Aorta (tissue), 5 donors: Measurements from ENCODE around the gene LSAMP. TPM values are rescaled to one million over a fixed set of nuclear protein-coding genes. Genes with fewer than 3 reads are reported as not detected.

Experiments used
- ATAC-seq: fragments of 200-7000 bp; cut with Tn5 transposase; one replicate; pipeline ENCODE4 v1.9.1; 2022; ENCODE audit warnings: moderate library complexity; ENCODE audit not compliant: low FRiP score
- DNase-seq, 2 donors: peaks; one replicate each; pipeline ENCODE4 v3.0.0-alpha.2; 2020
- H3K27ac ChIP-seq, 2 donors: one replicate each; pipeline ENCODE4 v1.5.1; 2013; ENCODE audit warnings: low read length in 2 of 2, mild to moderate bottlenecking in 2 of 2, moderate library complexity in 2 of 2, control low read depth in 1 of 2, inconsistent platforms in 1 of 2, low read depth in 1 of 2
- H3K27me3 ChIP-seq, 2 donors: one replicate each; pipeline ENCODE4 v1.6.1; 2013; ENCODE audit warnings: control low read depth in 1 of 2, low read length in 1 of 2, mild to moderate bottlenecking in 1 of 2, moderate library complexity in 1 of 2; ENCODE audit not compliant: insufficient read depth in 2 of 2, control insufficient read depth in 1 of 2
- H3K36me3 ChIP-seq, 2 donors: one replicate each; pipeline ENCODE4 v1.6.1; 2013; ENCODE audit warnings: control low read depth in 1 of 2, low read length in 1 of 2, mild to moderate bottlenecking in 1 of 2; ENCODE audit not compliant: insufficient read depth in 2 of 2, control insufficient read depth in 1 of 2
- H3K4me1 ChIP-seq, 2 donors: one replicate each; pipeline ENCODE4 v1.6.1; 2013; ENCODE audit warnings: low read length in 2 of 2, control low read depth in 1 of 2, mild to moderate bottlenecking in 1 of 2, moderate library complexity in 1 of 2; ENCODE audit not compliant: insufficient read depth in 2 of 2, control insufficient read depth in 1 of 2
- H3K4me3 ChIP-seq, 2 donors: one replicate each; pipeline ENCODE4 v1.5.1; 2013; ENCODE audit warnings: low read length in 2 of 2, control low read depth in 1 of 2, mild to moderate bottlenecking in 1 of 2
- H3K9me3 ChIP-seq: one replicate; pipeline ENCODE4 v1.6.1; 2013; ENCODE audit warnings: mild to moderate bottlenecking, low read length; ENCODE audit not compliant: control insufficient read depth
- WGBS, 2 donors: extraction: QIAGEN DNeasy Blood & Tissue Kit; methylation state at CpG; one replicate each; pipeline ENCODE4 v1.1.7; 2013; 5-methylcytosine and 5-hydroxymethylcytosine counted together
- intact Hi-C, 2 donors: fragments of 100-400 bp; cut with DNase I; formaldehyde crosslinking; loops; one replicate each; pipeline versions ENCODE4 v1.14.2 to v1.15.0; 2022
- polyA plus RNA-seq, 2 donors: library from polyadenylated mRNA; stranded (reverse); fragments of 200-250 nt; gene quantifications; one replicate each; pipeline ENCODE4 v1.2.3, GENCODE V29; 2013
- total RNA-seq, 2 donors: library from RNA; stranded (reverse); fragmentation: NEBNext Ultra II Directional; extraction: Animal tissue kit (Norgen Biotek cat#: 25700); gene quantifications; one replicate each; pipeline ENCODE4 v1.2.1, GENCODE V29; 2021
- donor health status: healthy with polysubstance abuse.
- donor health status: Bipolar disorder and iron deficiency.
- donor health status: DM: no; HTN: no; CAD: no.
- donor health status: DM: no; HTN: no; CAD: no.
- donor health status: DM: yes; HTN: yes; CAD: no.

Gene LSAMP
- total and polyA plus RNA-seq, 4 donors = 0.38 to 7.8 (median 0.88) TPM; not detected in 1

DNA sequence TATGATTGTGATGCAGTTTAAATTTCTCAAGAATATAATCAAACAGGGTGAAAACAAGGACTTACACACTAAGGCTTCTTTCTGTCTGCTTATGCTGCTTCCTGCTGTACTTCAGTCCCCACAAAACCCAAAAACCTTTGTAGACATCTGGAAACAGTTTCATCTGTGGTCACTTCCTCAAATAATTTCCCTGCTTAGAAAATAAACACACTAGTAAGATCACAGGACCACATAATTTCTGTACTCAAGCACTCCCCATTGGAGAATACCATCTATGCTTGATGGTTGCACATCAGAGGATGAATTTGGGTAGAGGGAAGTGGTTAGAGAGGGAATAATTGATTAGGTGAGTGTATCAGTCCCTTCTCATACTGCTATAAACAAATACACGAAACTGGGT lies 266.2 kb downstream of the LSAMP start:
- H3K4me1 ChIP-seq = no peaks in the 10 kb centered on the region
- no peak overlapping the region for H3K4me3 ChIP-seq
- 59 to 73% methylated on average over 1 of the region's 1 CpG for WGBS, 2 donors
- intact Hi-C loops = no loop called here
- H3K9me3 ChIP-seq = no peaks in the 10 kb centered on the region
- DNase-seq (no peak), ATAC-seq (no peak)
- H3K36me3 ChIP-seq = no peaks in the 10 kb centered on the region
- H3K27ac ChIP-seq = no peak overlapping the region
- H3K27me3 ChIP-seq = no peaks in the 10 kb centered on the region

DNA sequence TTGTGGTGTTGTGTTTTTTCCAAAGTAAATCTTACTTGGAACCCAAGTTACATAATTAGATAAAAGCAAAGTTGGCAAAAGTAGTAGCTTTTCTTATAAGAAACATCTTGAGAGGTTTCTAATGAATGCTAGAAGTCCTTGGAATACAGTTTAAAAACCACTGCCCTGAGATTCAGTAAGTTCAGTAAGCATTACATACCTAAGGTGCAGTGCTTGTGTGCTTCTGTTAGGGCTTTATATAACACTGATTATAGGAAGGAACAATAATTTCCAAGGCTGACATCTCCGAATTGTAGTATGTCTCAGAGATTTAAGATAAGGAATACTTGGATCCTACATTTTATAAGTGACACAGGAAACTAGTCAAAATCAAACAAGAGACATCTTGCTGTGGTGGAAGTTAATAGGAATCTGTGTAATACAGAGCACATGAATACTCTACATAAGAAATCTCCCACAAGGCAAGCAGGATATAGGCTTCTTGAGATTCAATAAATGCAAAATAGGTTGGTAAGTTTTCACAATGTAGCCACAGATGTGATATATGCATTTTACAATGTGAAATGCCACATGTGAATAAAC lies 268.2 kb downstream of the LSAMP start:
- H3K4me1 ChIP-seq = no peaks in the 10 kb centered on the region
- H3K9me3 ChIP-seq = no peaks in the 10 kb centered on the region
- intact Hi-C loops = no loop called here
- no peaks in the 10 kb centered on the region for H3K36me3 ChIP-seq
- no peak overlapping the region for H3K27ac ChIP-seq
- no peak overlapping the region for H3K4me3 ChIP-seq
- no peaks in the 10 kb centered on the region for H3K27me3 ChIP-seq
- WGBS, 2 donors = 53 to 56% methylated on average over 1 of the region's 1 CpG
- ATAC-seq = no peak
- DNase-seq = no peak

DNA sequence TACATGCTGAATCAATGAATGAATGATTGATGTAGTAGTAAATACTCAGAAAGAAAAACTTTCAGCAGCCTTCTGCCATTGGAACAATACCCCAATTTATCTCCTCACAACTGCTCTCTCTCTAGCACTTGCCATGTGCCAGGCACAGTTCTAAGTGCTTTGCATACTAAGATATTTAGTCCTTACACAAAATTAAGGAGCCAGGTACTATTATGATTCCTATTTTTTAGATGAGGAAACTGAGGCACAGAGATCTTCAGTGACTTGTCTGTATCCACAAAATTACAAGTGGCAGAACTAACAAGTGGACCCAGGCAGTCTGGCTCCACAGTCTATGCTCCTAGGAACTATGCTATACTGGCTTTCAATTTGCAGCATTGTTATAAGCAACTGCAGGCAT lies 279.2 kb downstream of the LSAMP start:
- Histone ChIP-seq H3K27me3 (no peaks in the 10 kb centered on the region), H3K4me1 (no peaks in the 10 kb centered on the region), H3K36me3 (no peaks in the 10 kb centered on the region), H3K27ac (no peak overlapping the region), H3K4me3 (no peak overlapping the region), H3K9me3 (no peaks in the 10 kb centered on the region)
- ATAC-seq = no peak
- intact Hi-C loops = no loop called here
- no peak for DNase-seq

DNA sequence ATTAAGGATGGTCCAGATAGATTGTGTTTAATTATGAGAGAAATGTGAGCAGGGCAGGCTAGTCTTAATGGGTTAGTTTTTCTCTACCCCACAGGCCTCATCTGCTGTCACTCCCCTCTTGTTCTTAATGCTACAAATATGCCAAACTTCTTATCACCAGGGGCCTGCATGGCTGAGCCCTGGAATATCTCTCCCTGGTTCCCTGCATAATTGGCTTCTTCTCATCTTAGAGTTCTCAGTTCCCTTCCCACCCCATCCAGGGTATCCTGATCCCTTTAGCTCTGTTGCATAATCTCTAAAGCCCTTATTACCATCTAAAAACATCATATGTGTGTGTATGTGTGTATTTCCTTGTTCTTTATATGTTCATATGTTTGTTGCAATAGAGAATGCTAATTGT lies 279.6 kb downstream of the LSAMP start:
- DNase-seq (no peak), ATAC-seq (no peak)
- Histone ChIP-seq H3K27me3 (no peaks in the 10 kb centered on the region), H3K4me1 (no peaks in the 10 kb centered on the region), H3K36me3 (no peaks in the 10 kb centered on the region), H3K27ac (no peak overlapping the region), H3K9me3 (no peaks in the 10 kb centered on the region), H3K4me3 (no peak overlapping the region)
- intact Hi-C loops = no loop called here

DNA sequence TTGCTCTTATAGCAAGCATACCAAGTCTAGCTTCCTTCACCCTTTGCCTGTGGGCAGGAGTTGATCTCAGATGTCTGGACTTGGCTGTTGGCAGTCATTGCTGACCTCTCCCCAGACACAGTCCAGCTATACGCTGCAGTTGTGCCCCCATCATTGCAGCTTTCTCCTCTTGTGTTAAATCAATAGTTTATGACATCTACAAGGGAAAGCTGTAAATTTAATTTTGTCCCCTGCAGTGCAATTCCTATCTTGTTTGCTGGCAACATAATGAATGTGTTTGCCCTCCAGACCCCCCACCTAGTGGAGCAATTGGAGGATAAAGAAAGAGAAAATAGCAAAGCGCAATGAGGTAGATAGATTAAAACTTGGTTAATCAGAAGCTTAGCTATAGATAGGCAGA lies 280.2 kb downstream of the LSAMP start:
- intact Hi-C loops = no loop called here
- Histone ChIP-seq H3K4me1 (no peaks in the 10 kb centered on the region), H3K36me3 (no peaks in the 10 kb centered on the region), H3K4me3 (no peak overlapping the region), H3K27me3 (no peaks in the 10 kb centered on the region), H3K9me3 (no peaks in the 10 kb centered on the region), H3K27ac (no peak overlapping the region)
- 91 to 93% methylated on average over 2 of the region's 2 CpGs for WGBS, 2 donors
- no peak for DNase-seq
- no peak for ATAC-seq

DNA sequence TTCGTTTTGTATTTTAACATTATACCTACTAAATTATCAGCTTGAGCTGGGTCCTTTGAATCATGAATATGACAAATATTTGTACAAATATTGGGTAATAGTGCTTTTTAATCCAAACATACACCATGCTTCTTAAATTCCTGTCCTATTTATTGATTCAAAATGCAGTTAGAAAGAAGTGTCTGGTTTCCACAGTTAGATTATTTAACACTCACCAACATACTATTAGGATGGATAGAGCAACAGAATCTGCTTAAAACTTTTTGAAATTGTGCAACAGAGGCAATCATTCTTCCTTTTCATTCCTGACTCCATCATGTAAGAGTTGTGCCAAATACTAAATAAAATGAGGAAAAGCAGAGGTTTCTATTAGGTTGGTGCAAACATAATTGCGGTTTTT lies 281.2 kb downstream of the LSAMP start:
- no peak overlapping the region for H3K27ac ChIP-seq
- H3K9me3 ChIP-seq = no peaks in the 10 kb centered on the region
- intact Hi-C loops = no loop called here
- DNase-seq = no peak
- H3K27me3 ChIP-seq = no peaks in the 10 kb centered on the region
- no peak overlapping the region for H3K4me3 ChIP-seq
- no peak for ATAC-seq
- H3K36me3 ChIP-seq = no peaks in the 10 kb centered on the region
- H3K4me1 ChIP-seq = no peaks in the 10 kb centered on the region
- 64 to 70% methylated on average over 2 of the region's 2 CpGs for WGBS, 2 donors

DNA sequence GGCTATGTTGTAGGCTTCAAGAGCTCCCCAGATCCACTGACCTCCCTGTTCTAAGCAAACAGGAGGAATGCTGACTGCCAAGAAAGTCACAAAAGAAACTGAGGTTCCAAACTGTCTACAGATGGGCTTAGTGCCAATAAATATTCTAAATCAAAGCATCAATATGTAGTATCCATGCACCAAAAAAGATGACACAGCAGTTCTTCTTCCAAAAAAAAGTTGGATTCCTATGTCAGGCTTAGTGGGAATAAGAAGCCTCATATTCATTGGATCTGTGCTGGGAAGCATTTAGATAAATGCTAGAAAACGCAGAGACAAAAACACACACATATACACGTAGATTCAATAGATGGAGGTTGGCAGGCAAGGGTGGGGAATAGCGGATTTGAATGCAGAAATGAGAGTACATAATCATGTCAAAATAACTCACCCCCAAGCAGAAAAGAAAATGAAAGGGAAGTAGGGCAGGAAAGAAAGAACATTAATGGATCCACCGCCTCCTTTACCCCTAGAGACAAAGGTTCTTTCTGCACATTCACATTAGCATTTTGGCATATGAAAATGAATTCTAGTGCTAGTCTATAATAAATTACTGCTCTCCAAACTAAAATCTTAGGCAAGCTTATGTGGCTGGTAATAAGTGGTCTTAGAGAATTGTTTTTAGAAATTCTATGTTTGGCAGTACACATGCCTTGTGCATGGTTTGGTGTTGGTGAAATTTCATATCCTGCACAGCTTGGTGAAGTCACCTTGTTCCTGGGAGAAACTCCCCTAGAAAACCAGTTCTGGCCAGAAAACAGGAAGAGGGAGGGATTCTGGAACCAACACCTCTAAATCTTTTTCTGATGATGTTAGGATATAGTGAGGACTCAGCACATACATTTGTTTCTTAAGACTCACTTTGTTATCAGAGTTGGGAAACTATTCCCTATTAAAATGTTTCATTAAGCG lies 283.4 kb downstream of the LSAMP start:
- ATAC-seq (no peak), DNase-seq (no peak)
- Histone ChIP-seq H3K36me3 (no peaks in the 10 kb centered on the region), H3K27me3 (no peaks in the 10 kb centered on the region), H3K27ac (no peak overlapping the region), H3K4me1 (no peaks in the 10 kb centered on the region), H3K4me3 (no peak overlapping the region), H3K9me3 (no peaks in the 10 kb centered on the region)
- WGBS, 2 donors = 80 to 89% methylated on average over 5 of the region's 5 CpGs
- intact Hi-C loops = no loop called here

DNA sequence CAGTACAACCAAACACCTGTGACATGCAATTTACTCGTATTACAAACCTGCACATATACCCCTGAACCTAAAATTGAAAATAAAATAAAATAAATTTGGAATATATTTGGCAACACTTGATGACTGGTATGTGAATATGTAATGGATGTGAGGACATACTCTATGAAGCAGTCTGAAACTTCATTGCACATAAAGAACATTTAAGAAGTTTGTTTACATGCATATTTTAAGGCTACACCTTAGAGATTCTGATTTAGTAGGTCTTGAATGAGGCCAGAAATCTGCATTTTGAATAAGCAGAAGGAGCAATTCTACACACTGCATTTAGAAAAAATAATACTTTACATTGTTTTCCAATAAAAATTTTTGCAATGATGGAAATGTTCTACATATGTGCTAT lies 284.7 kb downstream of the LSAMP start:
- 94 to 98% methylated on average over 1 of the region's 1 CpG for WGBS, 2 donors
- ATAC-seq (no peak), DNase-seq (no peak)
- Histone ChIP-seq H3K27me3 (no peaks in the 10 kb centered on the region), H3K36me3 (no peaks in the 10 kb centered on the region), H3K9me3 (no peaks in the 10 kb centered on the region), H3K4me1 (no peaks in the 10 kb centered on the region), H3K27ac (no peak overlapping the region), H3K4me3 (no peak overlapping the region)
- intact Hi-C loops = no loop called here

DNA sequence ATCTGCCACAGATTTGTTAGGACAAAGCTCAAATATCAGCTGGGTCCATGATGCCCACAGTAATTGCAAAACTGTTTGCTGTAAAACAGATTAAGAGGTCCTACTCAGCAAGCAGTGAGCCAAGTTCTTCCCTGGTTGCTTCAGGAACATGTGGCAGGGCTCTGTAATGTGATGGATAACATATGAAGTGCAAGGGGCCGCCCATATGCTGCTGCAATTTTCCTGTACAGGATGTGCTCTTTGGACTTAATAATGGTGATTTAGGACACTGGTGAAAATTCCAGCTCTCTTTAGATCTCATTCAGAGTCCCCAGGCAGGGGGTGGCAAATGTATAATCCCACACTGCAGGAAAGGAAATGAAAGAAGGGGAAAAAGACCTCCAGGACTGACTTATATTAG lies 289.4 kb downstream of the LSAMP start:
- Histone ChIP-seq H3K4me3 (no peak overlapping the region), H3K27me3 (no peaks in the 10 kb centered on the region), H3K4me1 (no peaks in the 10 kb centered on the region), H3K27ac (no peak overlapping the region), H3K9me3 (no peaks in the 10 kb centered on the region), H3K36me3 (no peaks in the 10 kb centered on the region)
- ATAC-seq (no peak), DNase-seq (no peak)
- WGBS, 2 donors = 71 to 88% methylated on average over 1 of the region's 1 CpG
- intact Hi-C loops = no loop called here
